HepG2 (cell line): Measurements from ENCODE around the gene RP2. TPM values are rescaled to one million over a fixed set of nuclear protein-coding genes. Genes with fewer than 3 reads are reported as not detected.

Experiments used
- AGO1 ChIP-seq: fragments of 200-400 bp; formaldehyde crosslinking; IDR thresholded peaks from 2 replicates; pipeline ENCODE4 v1.6.1; 2017; ENCODE audit warnings: mild to moderate bottlenecking, low read depth, low read length, moderate library complexity; ENCODE audit not compliant: poor library complexity, severe bottlenecking
- ARNT ChIP-seq: fragments of 450-650 bp; IDR thresholded peaks from 2 replicates; pipeline ENCODE4 v1.6.1; 2017
- ATF6 ChIP-seq: sonication (generic); formaldehyde crosslinking; conservative IDR thresholded peaks from 2 replicates; pipeline ENCODE4 v1.4.0; 2020; ENCODE audit warnings: missing genetic modification reagents
- CCDC6 ChIP-seq: sonication (generic); formaldehyde crosslinking; IDR thresholded peaks from 2 replicates; pipeline ENCODE4 v1.8.1; 2022; ENCODE audit warnings: mild to moderate bottlenecking, missing genetic modification reagents, moderate library complexity
- CENPT ChIP-seq: sonication (generic); formaldehyde crosslinking; IDR thresholded peaks from 2 replicates; pipeline ENCODE4 v1.8.0; 2022; ENCODE audit warnings: low read depth, mild to moderate bottlenecking, moderate library complexity, missing genetic modification reagents
- CHD4 ChIP-seq: fragments of 200-600 bp; sonication (generic); IDR thresholded peaks from 2 replicates; pipeline ENCODE4 v1.7.0; 2017; ENCODE audit warnings: mild to moderate bottlenecking, low read length, borderline replicate concordance
- FOSL2 ChIP-seq: sonication (generic); formaldehyde crosslinking; IDR thresholded peaks from 2 replicates; pipeline ENCODE4 v1.4.0; 2020; ENCODE audit warnings: missing genetic modification reagents
- IRF1 ChIP-seq: sonication (generic); formaldehyde crosslinking; IDR thresholded peaks from 2 replicates; pipeline ENCODE4 v1.4.0; 2020; ENCODE audit warnings: low read depth, mild to moderate bottlenecking, missing genetic modification reagents
- MED13 ChIP-seq: sonication (generic); formaldehyde crosslinking; IDR thresholded peaks from 2 replicates; pipeline ENCODE4 v1.5.0; 2020; ENCODE audit warnings: missing genetic modification reagents
- MEIS2 ChIP-seq: sonication (generic); formaldehyde crosslinking; IDR thresholded peaks from 2 replicates; pipeline ENCODE4 v1.9.0; 2021; ENCODE audit warnings: mild to moderate bottlenecking, missing genetic modification reagents
- MYNN ChIP-seq: sonication (generic); formaldehyde crosslinking; IDR thresholded peaks from 2 replicates; pipeline ENCODE4 v1.4.0; 2020; ENCODE audit warnings: mild to moderate bottlenecking, low read depth, missing genetic modification reagents
- NFIB ChIP-seq: sonication (generic); formaldehyde crosslinking; IDR thresholded peaks from 2 replicates; pipeline ENCODE4 v1.9.0; 2021; ENCODE audit warnings: missing genetic modification reagents, mild to moderate bottlenecking, borderline replicate concordance
- RFX5 ChIP-seq: IDR thresholded peaks from 2 replicates; pipeline ENCODE4 v1.6.1; 2011; ENCODE audit warnings: low read depth, low read length, improper control_type of control experiment
- SETDB1 ChIP-seq: sonication (generic); formaldehyde crosslinking; IDR thresholded peaks from 2 replicates; pipeline ENCODE4 v1.5.1; 2020; ENCODE audit warnings: missing genetic modification reagents, mild to moderate bottlenecking, borderline replicate concordance
- ZBTB1 ChIP-seq: sonication (generic); formaldehyde crosslinking; IDR thresholded peaks from 2 replicates; pipeline ENCODE4 v1.4.0; 2020; ENCODE audit warnings: missing genetic modification reagents, borderline replicate concordance
- ZNF275 ChIP-seq: sonication (generic); formaldehyde crosslinking; IDR thresholded peaks from 2 replicates; pipeline ENCODE4 v1.8.0; 2022; ENCODE audit warnings: missing genetic modification reagents, mild to moderate bottlenecking, inconsistent platforms, borderline replicate concordance
- ZNF441 ChIP-seq: sonication (generic); formaldehyde crosslinking; IDR thresholded peaks from 2 replicates; pipeline ENCODE4 v1.7.0; 2021; ENCODE audit warnings: missing genetic modification reagents, borderline replicate concordance
- polyA plus RNA-seq, 8 experiments: library from polyadenylated mRNA; depleted of rRNA in 3 of 8; stranded (reverse) in 7 of 8; unstranded in 1 of 8; fragments of >200 nt; fragmentation: Illumina TruSeq in 4 of 8; extraction: Trizol in 4 of 8; gene quantifications; 2 replicates each; pipeline versions ENCODE4 v1.2.1 to v1.2.3, GENCODE V29; 2011 to 2016; ENCODE audit warnings: low read depth in 4 of 8, missing spikeins in 1 of 8, mixed read lengths in 1 of 8; ENCODE audit not compliant: insufficient read depth in 1 of 8
- total RNA-seq, 5 experiments: library from RNA; depleted of rRNA; stranded (reverse); fragments of >200 nt; fragmentation: Illumina TruSeq; extraction: Trizol; gene quantifications; 2 replicates each; pipeline ENCODE4 v1.2.3, GENCODE V29; 2016; ENCODE audit warnings: low read depth in 1 of 5
- TF ChIP-seq, protein P1 (sequence below): sonication (generic); formaldehyde crosslinking; conservative IDR thresholded peaks from 2 replicates; pipeline ENCODE4 v1.8.1; 2023; ENCODE audit warnings: missing genetic modification reagents
- TF ChIP-seq, protein P2 (sequence below): sonication (generic); formaldehyde crosslinking; IDR thresholded peaks from 2 replicates; pipeline ENCODE4 v1.5.0; 2020; ENCODE audit warnings: mild to moderate bottlenecking, low read depth, missing genetic modification reagents, borderline replicate concordance
- TF ChIP-seq, protein P3 (sequence below): sonication (generic); formaldehyde crosslinking; IDR thresholded peaks from 2 replicates; pipeline ENCODE4 v1.5.0; 2020; ENCODE audit warnings: missing genetic modification reagents
- TF ChIP-seq, protein P4 (sequence below): sonication (generic); formaldehyde crosslinking; IDR thresholded peaks from 2 replicates; pipeline ENCODE4 v1.4.0; 2020; ENCODE audit warnings: mild to moderate bottlenecking, missing genetic modification reagents

RP2 gene
- total and polyA plus RNA-seq, 2 of the 13 experiments (the other 11 are each of a cell fraction or from before 2014, with no cell fraction given): 5.0 to 9.9 TPM

DNA sequence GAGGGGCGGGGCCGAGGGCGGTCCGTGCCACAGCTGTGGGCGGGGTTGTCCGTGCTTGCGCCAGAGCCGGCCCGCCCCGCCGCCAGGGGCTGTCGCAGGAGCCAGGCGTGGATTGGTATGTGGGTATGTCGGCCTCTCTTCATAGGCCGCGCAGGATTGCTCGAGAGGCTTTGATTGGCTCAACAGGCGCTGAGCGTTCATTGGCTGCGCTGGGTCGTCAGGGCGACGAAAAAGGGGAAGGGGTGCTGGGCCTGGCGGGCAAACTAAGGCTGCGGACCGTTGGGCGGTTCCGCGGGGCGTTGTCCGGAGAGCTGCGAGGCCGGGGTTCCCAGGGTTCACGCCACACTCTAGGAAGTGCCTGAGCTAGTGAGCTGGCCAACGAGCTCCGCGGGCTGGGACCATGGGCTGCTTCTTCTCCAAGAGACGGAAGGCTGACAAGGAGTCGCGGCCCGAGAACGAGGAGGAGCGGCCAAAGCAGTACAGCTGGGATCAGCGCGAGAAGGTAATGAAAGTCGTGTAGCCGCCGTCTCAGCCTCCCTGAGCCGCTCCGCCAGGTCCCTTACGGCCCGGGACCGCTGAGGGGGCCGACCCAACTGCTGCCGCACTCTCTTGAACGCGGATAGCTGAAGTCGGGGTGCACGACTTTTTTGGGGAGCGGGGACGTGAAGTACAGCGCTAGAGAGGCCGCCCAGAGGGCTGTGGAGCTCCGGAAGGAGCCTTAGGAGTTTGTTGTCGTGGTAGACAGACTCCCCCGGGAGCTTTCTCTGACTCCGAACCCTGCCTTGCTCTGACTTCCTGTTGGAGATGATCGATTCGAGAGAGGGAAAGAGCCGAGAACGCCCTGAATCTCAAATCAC, at the start of gene RP2 (continued):
- TF ChIP-seq ZBTB1 (CRISPR knock-in tag) (no peak), ZNF441 (CRISPR knock-in tag) (no peak; the same call in 1 of the 2 replicates), NFIB (no peak), SETDB1 (CRISPR knock-in tag) (no peak), AGO1 (no peak), CENPT (CRISPR knock-in tag) (no peak), IRF1 (CRISPR knock-in tag) (no peak), CCDC6 (no peak), FOSL2 (CRISPR knock-in tag) (no peak), RFX5 (no peak), MED13 (CRISPR knock-in tag) (no peak), ARNT (no peak), ZNF275 (CRISPR knock-in tag) (no peak), CHD4 (no peak), MYNN (CRISPR knock-in tag) (no peak), ATF6 (CRISPR knock-in tag) (no peak), MEIS2 (CRISPR knock-in tag) (no peak)
- TF ChIP-seq, protein P1, sequence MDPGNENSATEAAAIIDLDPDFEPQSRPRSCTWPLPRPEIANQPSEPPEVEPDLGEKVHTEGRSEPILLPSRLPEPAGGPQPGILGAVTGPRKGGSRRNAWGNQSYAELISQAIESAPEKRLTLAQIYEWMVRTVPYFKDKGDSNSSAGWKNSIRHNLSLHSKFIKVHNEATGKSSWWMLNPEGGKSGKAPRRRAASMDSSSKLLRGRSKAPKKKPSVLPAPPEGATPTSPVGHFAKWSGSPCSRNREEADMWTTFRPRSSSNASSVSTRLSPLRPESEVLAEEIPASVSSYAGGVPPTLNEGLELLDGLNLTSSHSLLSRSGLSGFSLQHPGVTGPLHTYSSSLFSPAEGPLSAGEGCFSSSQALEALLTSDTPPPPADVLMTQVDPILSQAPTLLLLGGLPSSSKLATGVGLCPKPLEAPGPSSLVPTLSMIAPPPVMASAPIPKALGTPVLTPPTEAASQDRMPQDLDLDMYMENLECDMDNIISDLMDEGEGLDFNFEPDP: no peak
- TF ChIP-seq, protein P2, sequence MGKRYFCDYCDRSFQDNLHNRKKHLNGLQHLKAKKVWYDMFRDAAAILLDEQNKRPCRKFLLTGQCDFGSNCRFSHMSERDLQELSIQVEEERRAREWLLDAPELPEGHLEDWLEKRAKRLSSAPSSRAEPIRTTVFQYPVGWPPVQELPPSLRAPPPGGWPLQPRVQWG: no peak
- TF ChIP-seq, protein P3, sequence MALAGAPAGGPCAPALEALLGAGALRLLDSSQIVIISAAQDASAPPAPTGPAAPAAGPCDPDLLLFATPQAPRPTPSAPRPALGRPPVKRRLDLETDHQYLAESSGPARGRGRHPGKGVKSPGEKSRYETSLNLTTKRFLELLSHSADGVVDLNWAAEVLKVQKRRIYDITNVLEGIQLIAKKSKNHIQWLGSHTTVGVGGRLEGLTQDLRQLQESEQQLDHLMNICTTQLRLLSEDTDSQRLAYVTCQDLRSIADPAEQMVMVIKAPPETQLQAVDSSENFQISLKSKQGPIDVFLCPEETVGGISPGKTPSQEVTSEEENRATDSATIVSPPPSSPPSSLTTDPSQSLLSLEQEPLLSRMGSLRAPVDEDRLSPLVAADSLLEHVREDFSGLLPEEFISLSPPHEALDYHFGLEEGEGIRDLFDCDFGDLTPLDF (CRISPR knock-in tag): peak; percentile 65; the same call in 1 of the 2 replicates
- TF ChIP-seq, protein P4, sequence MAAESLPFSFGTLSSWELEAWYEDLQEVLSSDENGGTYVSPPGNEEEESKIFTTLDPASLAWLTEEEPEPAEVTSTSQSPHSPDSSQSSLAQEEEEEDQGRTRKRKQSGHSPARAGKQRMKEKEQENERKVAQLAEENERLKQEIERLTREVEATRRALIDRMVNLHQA (CRISPR knock-in tag): no peak
